Activated naive CD8-positive, alpha-beta T cell (primary cell): Measurements from ENCODE around the gene TRIM47.
"Not testable (repeated sequence)": the region's sequence is repeated elsewhere in the genome, so short reads cannot be mapped to it uniquely, and the experiment has no call there.

ENCODE experiments used
- H3K27ac Mint-ChIP-seq: one replicate; pipeline ENCODE4 v1.8.0; 2021; ENCODE audit warnings: mixed read lengths
- H3K27me3 Mint-ChIP-seq: one replicate; pipeline ENCODE4 v1.8.0; 2021; ENCODE audit warnings: mixed read lengths
- H3K36me3 Mint-ChIP-seq: one replicate; pipeline ENCODE4 v1.8.0; 2021; ENCODE audit warnings: mixed read lengths
- H3K4me1 Mint-ChIP-seq: one replicate; pipeline ENCODE4 v1.8.0; 2021; ENCODE audit warnings: low read depth, mixed read lengths
- H3K4me3 Mint-ChIP-seq: one replicate; pipeline ENCODE4 v1.8.0; 2021; ENCODE audit warnings: mild to moderate bottlenecking, mixed read lengths
- H3K9me3 Mint-ChIP-seq: one replicate; pipeline ENCODE4 v1.8.0; 2021; ENCODE audit warnings: low read depth, mixed read lengths

TRIM47 gene

GRCh38 chr17:75872434-75873351 is 5.7 kb downstream of the TRIM47 start:
- no peaks in the 10 kb centered on the region for H3K9me3 Mint-ChIP-seq
- H3K27ac Mint-ChIP-seq = no peak overlapping the region
- no peaks in the 10 kb centered on the region for H3K36me3 Mint-ChIP-seq
- H3K4me1 Mint-ChIP-seq = peaks cover 39% of the 10 kb centered on the region
- no peak overlapping the region for H3K4me3 Mint-ChIP-seq
- H3K27me3 Mint-ChIP-seq = no peaks in the 10 kb centered on the region

- H3K4me1 Mint-ChIP-seq = peaks cover 20% of the 10 kb centered on the region
- not testable (repeated sequence) for H3K27me3 Mint-ChIP-seq, H3K4me3 Mint-ChIP-seq, H3K36me3 Mint-ChIP-seq, H3K9me3 Mint-ChIP-seq, H3K27ac Mint-ChIP-seq
These were observed 8.2 kb downstream of the TRIM47 start for GRCh38 chr17:75870228-75870627.

GRCh38 chr17:75869282-75870141 is 8.9 kb downstream of the TRIM47 start:
- no peaks in the 10 kb centered on the region for H3K9me3 Mint-ChIP-seq
- H3K4me1 Mint-ChIP-seq = peaks cover 23% of the 10 kb centered on the region
- H3K27ac Mint-ChIP-seq = no peak overlapping the region
- H3K4me3 Mint-ChIP-seq = no peak overlapping the region
- H3K36me3 Mint-ChIP-seq = no peaks in the 10 kb centered on the region
- no peaks in the 10 kb centered on the region for H3K27me3 Mint-ChIP-seq

- not testable (repeated sequence) for H3K36me3 Mint-ChIP-seq, H3K9me3 Mint-ChIP-seq, H3K27ac Mint-ChIP-seq, H3K4me3 Mint-ChIP-seq, H3K27me3 Mint-ChIP-seq
- H3K4me1 Mint-ChIP-seq = peaks cover 26% of the 10 kb centered on the region
These were observed 9.6 kb downstream of the TRIM47 start for GRCh38 chr17:75868730-75869281.

- not testable (repeated sequence) for H3K36me3 Mint-ChIP-seq, H3K9me3 Mint-ChIP-seq, H3K4me3 Mint-ChIP-seq, H3K27ac Mint-ChIP-seq, H3K27me3 Mint-ChIP-seq
- H3K4me1 Mint-ChIP-seq = peaks cover 15% of the 10 kb centered on the region
These were observed 12.8 kb downstream of the TRIM47 start for GRCh38 chr17:75865404-75866188.

- not testable (repeated sequence) for H3K27me3 Mint-ChIP-seq, H3K36me3 Mint-ChIP-seq, H3K9me3 Mint-ChIP-seq, H3K4me3 Mint-ChIP-seq, H3K27ac Mint-ChIP-seq
- H3K4me1 Mint-ChIP-seq = peaks cover 15% of the 10 kb centered on the region
These were observed 13.5 kb downstream of the TRIM47 start for GRCh38 chr17:75864887-75865286.

- Mint-ChIP-seq H3K36me3 (no peaks in the 10 kb centered on the region), H3K4me1 (peaks cover 15% of the 10 kb centered on the region), H3K9me3 (no peaks in the 10 kb centered on the region), H3K27me3 (no peaks in the 10 kb centered on the region), H3K27ac (no peak overlapping the region), H3K4me3 (no peak overlapping the region)
These were observed 13.9 kb downstream of the TRIM47 start for GRCh38 chr17:75864448-75864871.

GRCh38 chr17:75861927-75862317 is 16.5 kb downstream of the TRIM47 start:
- no peak overlapping the region for H3K27ac Mint-ChIP-seq
- H3K9me3 Mint-ChIP-seq = no peaks in the 10 kb centered on the region
- no peaks in the 10 kb centered on the region for H3K27me3 Mint-ChIP-seq
- H3K4me3 Mint-ChIP-seq = no peak overlapping the region
- H3K36me3 Mint-ChIP-seq = no peaks in the 10 kb centered on the region
- peaks cover 24% of the 10 kb centered on the region for H3K4me1 Mint-ChIP-seq

GRCh38 chr17:75859358-75859757 is 19.0 kb downstream of the TRIM47 start:
- not testable (repeated sequence) for H3K27ac Mint-ChIP-seq, H3K27me3 Mint-ChIP-seq, H3K36me3 Mint-ChIP-seq, H3K9me3 Mint-ChIP-seq, H3K4me3 Mint-ChIP-seq
- peaks cover 24% of the 10 kb centered on the region for H3K4me1 Mint-ChIP-seq

GRCh38 chr17:75856062-75856756 is 22.2 kb downstream of the TRIM47 start:
- Mint-ChIP-seq H3K4me3 (no peak overlapping the region), H3K27me3 (no peaks in the 10 kb centered on the region), H3K9me3 (no peaks in the 10 kb centered on the region), H3K36me3 (no peaks in the 10 kb centered on the region), H3K27ac (peak overlapping the region; percentile 89), H3K4me1 (peaks cover 35% of the 10 kb centered on the region)

- H3K4me3 Mint-ChIP-seq = no peak within 1 kb of the TSS
- H3K27ac Mint-ChIP-seq = peak within 1 kb of the TSS; percentile 89
These were observed 22.9 kb downstream of the TRIM47 start, which contains the start of gene WBP2 for GRCh38 chr17:75855310-75856061. Gene WBP2 (minus strand): TSS chr17:75855335. CDS start chr17:75855297, 38 bp downstream.

GRCh38 chr17:75854881-75855309 is 23.5 kb downstream of the TRIM47 start:
- Mint-ChIP-seq H3K4me1 (peaks cover 35% of the 10 kb centered on the region), H3K9me3 (no peaks in the 10 kb centered on the region), H3K36me3 (no peaks in the 10 kb centered on the region), H3K27ac (no peak overlapping the region), H3K4me3 (no peak overlapping the region), H3K27me3 (no peaks in the 10 kb centered on the region)

More at GRCh38 chr17:75855310-75856061, 22.9 kb downstream of the TRIM47 start, which contains the start of gene WBP2:
- H3K4me1 Mint-ChIP-seq = peaks cover 35% of the 10 kb centered on the region
- H3K9me3 Mint-ChIP-seq = no peaks in the 10 kb centered on the region
- no peaks in the 10 kb centered on the region for H3K27me3 Mint-ChIP-seq
- no peaks in the 10 kb centered on the region for H3K36me3 Mint-ChIP-seq

- H3K4me1 Mint-ChIP-seq = peaks cover 35% of the 10 kb centered on the region
- no peaks in the 10 kb centered on the region for H3K36me3 Mint-ChIP-seq
- H3K27ac Mint-ChIP-seq = no peak overlapping the region
These were observed 24.2 kb downstream of the TRIM47 start for GRCh38 chr17:75854101-75854748.

More at GRCh38 chr17:75854101-75854748, 24.2 kb downstream of the TRIM47 start:
- H3K4me3 Mint-ChIP-seq = no peak overlapping the region
- no peaks in the 10 kb centered on the region for H3K27me3 Mint-ChIP-seq
- H3K9me3 Mint-ChIP-seq = no peaks in the 10 kb centered on the region
